Suprapubic skin (tissue), 4 donors: ENCODE results near the gene DIPK1A. TPM values are rescaled to one million over a fixed set of nuclear protein-coding genes. Genes with fewer than 3 reads are reported as not detected.

ENCODE experiments used
- DNase-seq, 2 donors: peaks; one replicate each; pipeline ENCODE4 v3.0.0-alpha.2; 2019; ENCODE audit warnings: low spot score in 2 of 2
- H3K27ac ChIP-seq: fragments of 200-600 bp; sonication (generic); one replicate; pipeline ENCODE4 v1.5.1; 2019
- H3K27me3 ChIP-seq: fragments of 200-600 bp; sonication (generic); one replicate; pipeline ENCODE4 v1.5.1; 2019
- H3K36me3 ChIP-seq: fragments of 200-600 bp; sonication (generic); one replicate; pipeline ENCODE4 v1.5.1; 2019
- H3K4me1 ChIP-seq: fragments of 200-600 bp; sonication (generic); one replicate; pipeline ENCODE4 v1.5.1; 2019
- H3K4me3 ChIP-seq: fragments of 200-600 bp; sonication (generic); one replicate; pipeline ENCODE4 v1.5.1; 2019; ENCODE audit warnings: mild to moderate bottlenecking
- H3K9me3 ChIP-seq: fragments of 200-600 bp; sonication (generic); one replicate; pipeline ENCODE4 v1.5.1; 2019
- CTCF ChIP-seq, 2 donors: fragments of 200-600 bp in 1 of 2; fragments of 450-650 bp in 1 of 2; sonication (generic) in 1 of 2; IDR thresholded peaks; one replicate each; pipeline ENCODE4 v1.5.1; 2016 to 2019; ENCODE audit warnings: antibody characterized with exemption in 2 of 2, mild to moderate bottlenecking in 1 of 2, moderate library complexity in 1 of 2
- EP300 ChIP-seq: sonication (generic); formaldehyde crosslinking; IDR thresholded peaks from one replicate; pipeline ENCODE4 v1.6.1; 2017; ENCODE audit warnings: antibody characterized with exemption
- POLR2A ChIP-seq, 2 donors: fragments of 450-650 bp; IDR thresholded peaks; one replicate each; pipeline ENCODE4 v1.6.1; 2017; ENCODE audit warnings: antibody characterized with exemption in 2 of 2, mild to moderate bottlenecking in 2 of 2, moderate library complexity in 2 of 2
- POLR2AphosphoS5 ChIP-seq, 3 donors: sonication (generic); formaldehyde crosslinking; IDR thresholded peaks; one replicate each; pipeline ENCODE4 v1.6.1; 2017; ENCODE audit warnings: antibody characterized with exemption in 3 of 3
- WGBS: methylation state at CpG from one replicate; pipeline ENCODE4 v1.1.5; 2018; 5-methylcytosine and 5-hydroxymethylcytosine counted together
- total RNA-seq, 4 donors: library from RNA; depleted of rRNA; stranded (reverse); fragments of >200 nt; gene quantifications; one replicate each; pipeline ENCODE4 v1.1.0, GENCODE V29; 2016

DIPK1A gene
- total RNA-seq, 4 donors from 2014 or later, result 3.3 to 7.8 (median 5.3) TPM

DNA sequence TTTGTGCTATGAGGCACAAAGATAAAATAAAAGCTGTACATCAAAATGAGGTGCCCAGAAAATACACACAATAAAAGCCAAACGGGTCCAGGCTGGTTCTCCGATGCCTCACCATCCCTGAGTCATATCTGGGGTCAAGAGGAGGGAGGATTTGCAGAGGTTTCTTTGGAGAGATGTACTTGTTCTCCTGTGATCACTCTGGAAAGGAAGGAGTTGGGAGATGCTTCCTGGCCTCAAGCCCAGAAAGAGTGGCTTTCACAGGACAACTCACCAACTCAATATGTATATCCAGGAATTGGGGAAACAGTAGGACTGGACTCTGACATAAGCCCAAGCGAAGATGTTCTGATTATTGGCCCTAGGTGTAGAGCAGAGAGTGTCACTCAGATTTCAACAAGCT lies 51.9 kb downstream of the DIPK1A start:
- 72% methylated on average over 3 of the region's 3 CpGs for WGBS
- Histone ChIP-seq H3K27me3 (no peaks in the 10 kb centered on the region), H3K9me3 (no peaks in the 10 kb centered on the region), H3K36me3 (no peaks in the 10 kb centered on the region), H3K27ac (no peak overlapping the region), H3K4me1 (peaks cover 14% of the 10 kb centered on the region), H3K4me3 (no peak overlapping the region)
- TF ChIP-seq POLR2A (IDR thresholded peaks at IDR 0.05) (no peak), POLR2AphosphoS5 (IDR thresholded peaks at IDR 0.05) (no peak), CTCF (IDR thresholded peaks at IDR 0.05) (no peak), EP300 (no peak)
- no peak for DNase-seq

DNA sequence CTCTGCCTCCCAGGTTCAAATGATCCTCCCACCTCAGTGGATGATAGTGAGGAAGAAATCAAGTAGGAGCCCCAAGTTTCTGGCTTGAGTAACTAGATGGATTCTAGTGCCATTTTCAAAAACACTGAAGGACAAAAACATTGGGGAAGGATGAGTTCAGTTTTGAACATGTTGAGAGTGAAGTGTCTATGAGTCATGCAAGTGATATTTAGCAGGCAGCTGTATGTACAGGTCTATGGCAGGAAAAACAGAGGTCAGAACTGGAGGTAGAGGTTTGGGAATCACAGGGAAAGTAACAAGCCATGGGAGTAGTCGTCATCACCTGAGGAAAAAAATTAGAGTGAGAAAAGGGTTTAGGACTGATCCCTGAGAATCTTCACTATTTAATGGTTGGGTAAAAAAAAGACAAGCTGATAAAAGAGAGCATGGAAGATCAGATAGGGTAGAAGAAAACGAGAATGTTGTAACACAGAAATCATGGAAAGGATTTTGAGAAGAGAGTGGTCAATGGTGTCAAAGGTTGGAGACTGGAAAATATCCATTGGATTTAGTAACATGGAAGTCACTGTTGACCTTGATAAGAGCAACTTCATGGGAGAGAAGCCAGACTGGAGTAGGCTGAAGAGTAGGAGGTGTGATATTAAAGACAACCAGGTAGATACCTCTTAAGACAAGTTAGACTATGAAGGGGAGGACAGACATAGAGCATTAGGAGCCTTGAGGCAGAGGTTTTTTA lies 53.1 kb downstream of the DIPK1A start:
- Histone ChIP-seq H3K4me3 (no peak overlapping the region), H3K27me3 (no peaks in the 10 kb centered on the region), H3K4me1 (peaks cover 14% of the 10 kb centered on the region), H3K36me3 (no peaks in the 10 kb centered on the region), H3K27ac (no peak overlapping the region), H3K9me3 (no peaks in the 10 kb centered on the region)
- DNase-seq, result no peak
- no peak for TF ChIP-seq POLR2AphosphoS5 (IDR thresholded peaks at IDR 0.05)
- no peak for TF ChIP-seq POLR2A (IDR thresholded peaks at IDR 0.05)
- no peak for TF ChIP-seq CTCF (IDR thresholded peaks at IDR 0.05)
- TF ChIP-seq EP300, result no peak
- WGBS, result 42% methylated on average over 2 of the region's 2 CpGs

DNA sequence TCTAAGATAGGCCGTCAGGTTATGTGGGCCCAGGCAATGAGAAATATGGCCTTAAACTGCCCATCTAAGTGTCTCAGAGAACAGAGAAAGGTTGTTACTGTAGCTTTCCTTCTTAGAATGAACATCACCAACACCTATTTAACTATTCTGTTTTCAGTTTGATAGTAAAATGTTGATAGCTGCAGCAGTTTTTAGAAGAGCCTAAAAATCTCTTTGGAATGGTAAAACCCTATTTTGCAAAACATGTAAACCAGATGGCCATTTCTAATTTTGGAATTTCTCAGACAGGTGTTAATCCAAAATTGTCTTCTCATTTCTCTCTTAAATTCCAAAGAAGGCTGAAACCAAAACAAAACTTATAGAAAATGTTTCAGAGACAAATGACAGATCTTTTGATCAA lies 57.5 kb downstream of the DIPK1A start:
- Histone ChIP-seq H3K4me1 (peaks cover 5% of the 10 kb centered on the region), H3K4me3 (no peak overlapping the region), H3K27me3 (no peaks in the 10 kb centered on the region), H3K27ac (no peak overlapping the region), H3K9me3 (no peaks in the 10 kb centered on the region), H3K36me3 (no peaks in the 10 kb centered on the region)
- 93% methylated on average over 1 of the region's 1 CpG for WGBS
- TF ChIP-seq CTCF (IDR thresholded peaks at IDR 0.05), result no peak
- TF ChIP-seq POLR2A (IDR thresholded peaks at IDR 0.05), result no peak
- no peak for DNase-seq

- no peak overlapping the region for H3K27ac ChIP-seq
- no peaks in the 10 kb centered on the region for H3K27me3 ChIP-seq
- TF ChIP-seq POLR2A (IDR thresholded peaks at IDR 0.05), result no peak
- no peak for TF ChIP-seq POLR2AphosphoS5 (IDR thresholded peaks at IDR 0.05)
- no peak for TF ChIP-seq CTCF (IDR thresholded peaks at IDR 0.05)
- no peak for TF ChIP-seq EP300
- DNase-seq, result no peak
- WGBS, result no CpG with 5 or more reads among the region's 1 CpG
- no peak overlapping the region for H3K4me3 ChIP-seq
- no peaks in the 10 kb centered on the region for H3K4me1 ChIP-seq
- H3K9me3 ChIP-seq, result no peaks in the 10 kb centered on the region
- H3K36me3 ChIP-seq, result no peaks in the 10 kb centered on the region
Observed at GRCh38 chr1:92902406-92902744, 58.9 kb downstream of the DIPK1A start.

DNA sequence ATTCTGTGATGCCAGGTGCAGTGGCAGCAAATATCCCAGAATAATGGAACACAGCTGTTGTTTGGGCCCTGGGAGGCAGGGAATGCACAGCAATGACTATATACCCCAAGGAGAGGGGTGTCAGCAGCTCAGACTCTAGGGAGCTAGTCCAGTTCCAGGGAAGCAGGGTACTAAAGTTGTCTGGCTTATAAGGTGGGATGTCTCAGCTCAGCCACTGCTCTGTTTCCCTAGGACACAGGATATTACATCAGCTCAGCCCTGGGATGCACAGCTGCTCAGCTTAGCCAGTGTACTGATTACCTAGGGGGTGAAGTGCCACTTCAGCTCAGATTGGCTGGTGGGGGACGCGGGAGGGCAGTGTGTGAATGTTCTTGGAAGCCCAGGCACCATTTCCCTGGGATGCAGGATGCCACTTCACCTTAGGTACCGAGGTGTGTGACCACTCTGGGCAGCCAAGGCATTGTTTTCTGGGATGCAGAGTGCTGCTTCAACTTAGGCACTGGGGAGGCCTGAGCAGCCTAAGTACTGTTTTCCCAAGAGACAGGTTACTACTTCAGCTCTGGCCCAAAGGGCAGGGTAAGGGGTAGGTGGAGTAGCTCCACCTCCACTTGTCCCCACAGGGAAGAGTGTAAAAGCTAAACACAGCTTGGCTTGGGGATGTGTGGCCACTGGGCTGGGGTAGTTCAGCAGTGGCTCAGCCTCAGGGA lies 59.4 kb downstream of the DIPK1A start:
- Histone ChIP-seq H3K27ac (no peak overlapping the region), H3K27me3 (no peaks in the 10 kb centered on the region), H3K4me3 (no peak overlapping the region), H3K9me3 (no peaks in the 10 kb centered on the region), H3K36me3 (no peaks in the 10 kb centered on the region), H3K4me1 (no peaks in the 10 kb centered on the region)
- no CpG with 5 or more reads among the region's 3 CpGs for WGBS
- TF ChIP-seq EP300 (no peak), POLR2AphosphoS5 (IDR thresholded peaks at IDR 0.05) (no peak), CTCF (IDR thresholded peaks at IDR 0.05) (no peak), POLR2A (IDR thresholded peaks at IDR 0.05) (no peak)
- no peak for DNase-seq
